NT2/D1 (cell line): Measurements from ENCODE around the gene P3H1.

Experiments
- SUZ12 ChIP-seq: IDR thresholded peaks from 2 replicates; pipeline ENCODE4 v1.6.1; 2011; ENCODE audit not compliant: insufficient read length, insufficient read depth; ENCODE audit errors: extremely low read depth
- YY1 ChIP-seq: IDR thresholded peaks from 2 replicates; pipeline ENCODE4 v1.6.1; 2011; ENCODE audit not compliant: insufficient read length, insufficient read depth
- ZNF274 ChIP-seq: IDR thresholded peaks from 2 replicates; pipeline ENCODE4 v1.6.1; 2011; ENCODE audit warnings: mild to moderate bottlenecking, low read depth, low read length

GRCh38 chr1:42745851-42746250 lies 21.0 kb downstream of the P3H1 start:
- TF ChIP-seq YY1 (no peak), ZNF274 (no peak), SUZ12 (no peak)
